Liver (tissue), 3 donors: ENCODE results near the gene SORCS2.

ENCODE experiments used
- EGR1 ChIP-seq, 2 donors: IDR thresholded peaks; 2 replicates each; pipeline ENCODE4 v1.6.1; 2016 to 2018; ENCODE audit warnings: antibody characterized with exemption in 2 of 2, low read depth in 2 of 2
- GABPA ChIP-seq, 2 donors: IDR thresholded peaks in 1 of 2; conservative IDR thresholded peaks in 1 of 2; 2 replicates each; pipeline ENCODE4 v1.6.1; 2016; ENCODE audit warnings: antibody characterized with exemption in 2 of 2, mild to moderate bottlenecking in 1 of 2, moderate library complexity in 1 of 2
- JUND ChIP-seq, 2 donors: IDR thresholded peaks; 2 replicates each; pipeline ENCODE4 v1.6.1; 2016; ENCODE audit warnings: antibody characterized with exemption in 2 of 2
- MAX ChIP-seq: IDR thresholded peaks from 2 replicates; pipeline ENCODE4 v1.6.1; 2016; ENCODE audit warnings: antibody characterized with exemption
- NR2F2 ChIP-seq: IDR thresholded peaks from 2 replicates; pipeline ENCODE4 v1.6.1; 2016; ENCODE audit warnings: antibody characterized with exemption
- RAD21 ChIP-seq, 2 donors: IDR thresholded peaks; 2 replicates each; pipeline ENCODE4 v1.6.1; 2016; ENCODE audit warnings: antibody characterized with exemption in 2 of 2, mild to moderate bottlenecking in 2 of 2
- REST ChIP-seq: IDR thresholded peaks from 2 replicates; pipeline ENCODE4 v1.6.1; 2016; ENCODE audit warnings: antibody characterized with exemption, mild to moderate bottlenecking
- RXRA ChIP-seq, 2 donors: IDR thresholded peaks; 2 replicates each; pipeline ENCODE4 v1.6.1; 2017 to 2018; ENCODE audit warnings: antibody characterized with exemption in 2 of 2, mild to moderate bottlenecking in 1 of 2
- SP1 ChIP-seq: IDR thresholded peaks from 2 replicates; pipeline ENCODE4 v1.6.1; 2018; ENCODE audit warnings: antibody characterized with exemption, mild to moderate bottlenecking
- TAF1 ChIP-seq: conservative IDR thresholded peaks from 2 replicates; pipeline ENCODE4 v1.6.1; 2016; ENCODE audit warnings: antibody characterized with exemption, mild to moderate bottlenecking
- YY1 ChIP-seq: IDR thresholded peaks from 2 replicates; pipeline ENCODE4 v1.6.1; 2016; ENCODE audit warnings: antibody characterized with exemption, mild to moderate bottlenecking
- TF ChIP-seq, protein P1 (sequence below): fragments of 150-350 bp; IDR thresholded peaks from 2 replicates; pipeline ENCODE4 v1.5.1; 2017; ENCODE audit warnings: improper control_type of control experiment, low read depth, low read length; ENCODE audit not compliant: missing input control
- TF ChIP-seq, protein P2 (sequence below): IDR thresholded peaks from 2 replicates; pipeline ENCODE4 v1.6.1; 2016; ENCODE audit warnings: antibody characterized with exemption
- TF ChIP-seq, protein P3 (sequence below): IDR thresholded peaks from 2 replicates; pipeline ENCODE4 v1.6.1; 2016; ENCODE audit warnings: antibody characterized with exemption
- donor health status: healthy.
- donor health status: healthy.

DNA sequence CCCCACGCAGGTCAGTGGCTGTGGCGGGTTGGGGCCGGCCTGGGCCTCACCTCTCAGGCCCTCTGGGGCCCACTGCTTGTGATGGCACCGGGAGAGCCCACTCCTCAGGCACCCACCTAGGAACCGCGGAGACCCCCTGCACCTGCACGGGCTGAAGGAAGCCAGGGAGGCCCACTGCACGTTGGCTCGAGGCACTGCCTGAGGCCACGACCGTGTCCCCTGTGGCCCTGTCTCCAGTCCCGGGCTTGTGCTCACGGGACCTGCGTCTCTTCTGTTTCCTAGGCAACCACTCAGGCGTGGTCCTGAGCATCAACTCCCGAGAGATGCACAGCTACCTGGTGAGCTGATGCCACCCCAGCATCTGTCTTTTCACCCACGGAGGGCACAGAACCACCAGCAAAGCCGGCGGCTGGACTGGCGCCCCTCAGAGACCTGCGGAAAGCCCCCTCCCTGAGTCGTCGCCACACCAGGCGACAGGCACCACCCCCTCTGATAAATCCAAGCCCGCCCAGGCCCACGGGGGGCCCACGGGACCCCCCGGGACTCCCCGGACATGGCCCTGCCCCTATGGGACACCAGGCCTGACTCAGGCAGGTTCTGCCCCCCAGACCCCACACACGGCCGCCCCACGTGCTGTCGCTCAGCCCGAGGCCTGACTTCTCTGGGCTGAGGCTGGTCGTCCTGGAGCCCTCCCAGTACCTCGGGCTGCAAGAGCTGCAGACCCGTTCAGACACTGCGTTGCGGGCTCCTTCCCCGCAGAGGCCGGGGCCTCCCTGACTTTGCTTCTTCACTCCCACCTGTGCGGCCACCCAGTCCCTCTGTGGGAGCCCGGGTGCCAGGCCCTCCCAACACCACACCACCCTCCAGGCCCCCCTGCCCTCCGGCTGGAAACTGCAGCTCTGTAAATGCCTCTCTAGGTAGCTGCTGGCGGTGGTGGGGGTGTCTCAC, 547.9 kb downstream of the SORCS2 start:
- TF ChIP-seq SP1, result no peak
- TF ChIP-seq, protein P1, sequence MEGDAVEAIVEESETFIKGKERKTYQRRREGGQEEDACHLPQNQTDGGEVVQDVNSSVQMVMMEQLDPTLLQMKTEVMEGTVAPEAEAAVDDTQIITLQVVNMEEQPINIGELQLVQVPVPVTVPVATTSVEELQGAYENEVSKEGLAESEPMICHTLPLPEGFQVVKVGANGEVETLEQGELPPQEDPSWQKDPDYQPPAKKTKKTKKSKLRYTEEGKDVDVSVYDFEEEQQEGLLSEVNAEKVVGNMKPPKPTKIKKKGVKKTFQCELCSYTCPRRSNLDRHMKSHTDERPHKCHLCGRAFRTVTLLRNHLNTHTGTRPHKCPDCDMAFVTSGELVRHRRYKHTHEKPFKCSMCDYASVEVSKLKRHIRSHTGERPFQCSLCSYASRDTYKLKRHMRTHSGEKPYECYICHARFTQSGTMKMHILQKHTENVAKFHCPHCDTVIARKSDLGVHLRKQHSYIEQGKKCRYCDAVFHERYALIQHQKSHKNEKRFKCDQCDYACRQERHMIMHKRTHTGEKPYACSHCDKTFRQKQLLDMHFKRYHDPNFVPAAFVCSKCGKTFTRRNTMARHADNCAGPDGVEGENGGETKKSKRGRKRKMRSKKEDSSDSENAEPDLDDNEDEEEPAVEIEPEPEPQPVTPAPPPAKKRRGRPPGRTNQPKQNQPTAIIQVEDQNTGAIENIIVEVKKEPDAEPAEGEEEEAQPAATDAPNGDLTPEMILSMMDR, result no peak
- no peak for TF ChIP-seq RAD21 (IDR thresholded peaks at IDR 0.05)
- TF ChIP-seq REST, result no peak
- TF ChIP-seq RXRA (IDR thresholded peaks at IDR 0.05), result no peak
- no peak for TF ChIP-seq TAF1
- TF ChIP-seq MAX, result no peak
- TF ChIP-seq, protein P2, sequence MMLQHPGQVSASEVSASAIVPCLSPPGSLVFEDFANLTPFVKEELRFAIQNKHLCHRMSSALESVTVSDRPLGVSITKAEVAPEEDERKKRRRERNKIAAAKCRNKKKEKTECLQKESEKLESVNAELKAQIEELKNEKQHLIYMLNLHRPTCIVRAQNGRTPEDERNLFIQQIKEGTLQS, result no peak
- no peak for TF ChIP-seq EGR1 (IDR thresholded peaks at IDR 0.05; ENCODE audit: low read depth in 2 of 2)
- no peak for TF ChIP-seq NR2F2
- no peak for TF ChIP-seq YY1
- no peak for TF ChIP-seq GABPA (IDR thresholded peaks at IDR 0.05 in 1 of 2, conservative IDR thresholded peaks at IDR 0.05 in 1 of 2)
- TF ChIP-seq, protein P3, sequence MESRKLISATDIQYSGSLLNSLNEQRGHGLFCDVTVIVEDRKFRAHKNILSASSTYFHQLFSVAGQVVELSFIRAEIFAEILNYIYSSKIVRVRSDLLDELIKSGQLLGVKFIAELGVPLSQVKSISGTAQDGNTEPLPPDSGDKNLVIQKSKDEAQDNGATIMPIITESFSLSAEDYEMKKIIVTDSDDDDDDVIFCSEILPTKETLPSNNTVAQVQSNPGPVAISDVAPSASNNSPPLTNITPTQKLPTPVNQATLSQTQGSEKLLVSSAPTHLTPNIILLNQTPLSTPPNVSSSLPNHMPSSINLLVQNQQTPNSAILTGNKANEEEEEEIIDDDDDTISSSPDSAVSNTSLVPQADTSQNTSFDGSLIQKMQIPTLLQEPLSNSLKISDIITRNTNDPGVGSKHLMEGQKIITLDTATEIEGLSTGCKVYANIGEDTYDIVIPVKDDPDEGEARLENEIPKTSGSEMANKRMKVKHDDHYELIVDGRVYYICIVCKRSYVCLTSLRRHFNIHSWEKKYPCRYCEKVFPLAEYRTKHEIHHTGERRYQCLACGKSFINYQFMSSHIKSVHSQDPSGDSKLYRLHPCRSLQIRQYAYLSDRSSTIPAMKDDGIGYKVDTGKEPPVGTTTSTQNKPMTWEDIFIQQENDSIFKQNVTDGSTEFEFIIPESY, result no peak
- TF ChIP-seq JUND (IDR thresholded peaks at IDR 0.05), result no peak
